Nucleus accumbens (tissue), 56 donors: ENCODE results near the gene SEPTIN8.

Experiments used
- DNase-seq, 56 donors: peaks; one replicate each; lab custom pipeline; 2025; lab: John Stamatoyannopoulos, UW

The SEPTIN8 gene, protein sequence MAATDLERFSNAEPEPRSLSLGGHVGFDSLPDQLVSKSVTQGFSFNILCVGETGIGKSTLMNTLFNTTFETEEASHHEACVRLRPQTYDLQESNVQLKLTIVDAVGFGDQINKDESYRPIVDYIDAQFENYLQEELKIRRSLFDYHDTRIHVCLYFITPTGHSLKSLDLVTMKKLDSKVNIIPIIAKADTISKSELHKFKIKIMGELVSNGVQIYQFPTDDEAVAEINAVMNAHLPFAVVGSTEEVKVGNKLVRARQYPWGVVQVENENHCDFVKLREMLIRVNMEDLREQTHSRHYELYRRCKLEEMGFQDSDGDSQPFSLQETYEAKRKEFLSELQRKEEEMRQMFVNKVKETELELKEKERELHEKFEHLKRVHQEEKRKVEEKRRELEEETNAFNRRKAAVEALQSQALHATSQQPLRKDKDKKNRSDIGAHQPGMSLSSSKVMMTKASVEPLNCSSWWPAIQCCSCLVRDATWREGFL

DNA sequence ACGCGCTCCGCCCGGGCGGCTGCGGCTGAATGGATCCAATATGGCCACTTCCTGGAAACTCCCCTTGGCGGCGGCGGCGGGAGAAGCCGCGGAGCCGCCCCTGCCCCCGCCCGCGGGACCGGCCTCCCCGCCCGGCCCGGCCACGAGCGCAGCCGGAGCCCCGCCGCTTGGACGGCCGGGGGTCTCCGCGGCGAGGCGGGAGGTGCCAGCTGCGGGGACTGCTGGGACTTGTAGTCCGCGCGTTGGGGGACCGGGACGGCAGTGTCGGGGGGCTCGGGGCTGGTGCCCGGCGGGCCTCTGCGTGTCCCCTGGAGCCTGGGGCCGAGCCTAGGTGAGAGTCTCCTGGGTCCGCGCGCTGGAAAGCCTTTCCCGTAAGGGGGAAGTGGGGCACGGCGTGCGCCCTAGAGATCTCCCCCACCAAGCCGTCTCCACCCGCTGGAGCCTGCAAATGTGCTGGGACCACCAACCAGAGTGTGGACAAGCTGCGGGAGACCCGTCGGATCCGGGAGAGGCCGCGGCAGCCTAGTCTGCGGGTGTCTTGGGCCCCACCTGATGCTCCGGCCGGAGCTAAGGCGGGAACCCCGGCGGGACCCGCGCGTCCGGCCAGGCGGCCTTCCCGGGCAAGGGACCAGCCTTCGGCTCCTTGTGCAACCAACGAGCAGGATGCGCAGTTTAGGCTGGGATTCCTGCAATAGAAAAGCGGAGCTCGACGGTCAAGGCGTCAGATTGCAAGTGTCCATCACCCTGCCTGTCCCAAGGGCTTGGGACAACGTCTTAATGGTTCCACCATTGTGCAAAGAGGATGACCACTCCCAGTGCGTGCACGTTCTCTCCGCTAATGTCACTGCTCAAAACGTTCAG is at the start of gene SEPTIN8:
Gene SEPTIN8, minus strand, starts transcription at position 31 of the 861 bp plus-strand sequence. CDS start 102 bp downstream, outside the sequence.
- peak in 44 of 56 donors; percentile 41 to 79 (median 62) for DNase-seq

DNA sequence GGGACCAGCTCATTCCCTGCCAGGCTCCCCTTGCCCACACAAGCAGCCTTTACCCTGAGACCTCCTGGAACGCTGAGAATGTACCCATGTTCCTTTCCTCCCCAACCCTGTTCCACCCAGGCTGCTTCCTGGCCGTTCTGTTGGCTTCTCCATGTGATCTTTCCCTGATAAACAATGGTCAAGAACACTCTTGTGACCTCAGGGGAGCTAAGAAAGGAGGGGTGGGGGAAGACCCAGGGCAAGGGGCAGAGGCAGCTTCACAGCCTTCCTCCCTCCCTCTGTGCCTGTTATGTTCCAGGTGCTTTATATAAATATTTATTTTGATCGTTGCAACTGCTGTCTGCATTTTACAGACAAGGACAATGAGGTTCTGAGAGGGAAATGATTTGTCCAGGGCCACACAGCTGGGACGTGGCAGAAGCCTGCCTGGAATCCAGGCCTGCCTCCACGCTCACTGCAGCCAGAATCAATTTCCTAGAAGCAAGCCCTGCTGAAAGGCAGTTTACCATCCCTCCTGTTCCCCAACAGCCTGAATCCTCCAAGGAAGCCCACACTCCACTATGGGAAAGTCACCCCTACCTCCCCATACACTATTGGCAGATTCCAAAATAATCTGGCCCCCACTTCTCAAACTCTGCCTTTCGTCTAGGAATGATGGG is 49.5 kb upstream of the SEPTIN8 start:
- no peak for DNase-seq

DNA sequence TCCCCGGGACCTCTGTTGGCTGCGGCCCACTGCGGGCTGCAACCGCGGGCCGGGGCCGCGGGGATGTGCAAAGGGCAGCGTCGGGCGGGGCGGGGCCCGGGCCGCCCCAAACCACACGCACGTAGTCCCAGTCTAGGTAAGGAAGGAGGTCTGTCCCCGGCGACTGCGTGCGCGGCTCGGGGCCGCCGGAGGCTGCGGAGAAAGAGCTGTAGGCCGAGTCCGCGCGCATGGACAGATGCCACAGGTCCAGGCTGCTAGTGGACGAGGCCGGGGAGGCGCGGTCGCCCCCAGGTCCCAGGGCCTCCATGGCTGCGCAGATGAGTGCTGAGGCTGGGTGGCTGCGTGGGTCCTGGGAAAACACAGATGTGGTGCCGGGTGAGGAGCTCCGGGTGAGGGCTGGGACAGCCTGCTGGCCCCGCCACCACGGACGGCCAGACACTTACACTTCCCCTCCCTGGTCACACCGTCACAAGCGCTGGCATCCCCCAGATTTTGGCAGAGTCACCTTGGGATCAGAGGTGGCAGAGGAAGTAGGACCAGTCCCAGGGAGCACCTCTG is 48.9 kb upstream of the SEPTIN8 start:
- DNase-seq: no peak

DNA sequence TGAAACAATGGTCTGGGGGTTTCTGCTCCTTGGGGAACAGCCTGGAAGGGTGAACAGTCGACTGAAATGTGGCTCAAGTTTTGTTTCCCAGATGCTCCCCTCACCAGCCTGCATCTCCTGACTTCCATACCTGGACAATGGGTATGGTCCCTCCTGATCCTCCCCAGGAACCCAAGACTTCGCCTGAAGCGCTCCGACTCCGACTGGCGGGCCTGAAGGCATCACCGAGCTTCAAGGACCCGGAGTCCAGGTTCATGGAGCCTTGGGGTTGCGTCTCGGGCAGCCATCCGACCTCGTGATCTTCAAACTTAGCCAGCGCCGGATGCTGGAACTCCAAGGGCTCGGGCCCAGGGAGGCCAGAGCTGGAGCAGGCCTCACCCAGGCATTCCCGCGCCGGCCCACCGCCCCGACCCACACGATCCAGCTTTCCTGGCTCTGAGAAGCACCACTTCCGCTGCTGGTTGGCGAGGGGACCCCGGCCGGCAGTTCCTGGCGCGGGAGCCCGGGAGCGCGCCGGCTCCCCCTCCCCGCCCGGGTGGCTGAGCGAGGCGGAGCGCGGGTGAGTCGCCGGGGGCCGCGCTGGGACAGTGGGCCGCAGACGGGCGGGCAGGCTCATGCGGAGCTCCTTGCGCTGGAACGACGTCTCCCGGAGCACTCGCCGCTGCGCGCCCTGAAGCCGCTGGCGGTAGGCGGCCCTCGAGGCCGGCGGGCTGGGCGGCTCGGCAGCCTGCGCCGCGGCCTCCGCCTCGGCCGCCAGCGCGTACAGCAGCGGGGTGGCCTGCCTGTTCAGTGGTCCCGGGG is 48.2 kb upstream of the SEPTIN8 start:
- no peak for DNase-seq

DNA sequence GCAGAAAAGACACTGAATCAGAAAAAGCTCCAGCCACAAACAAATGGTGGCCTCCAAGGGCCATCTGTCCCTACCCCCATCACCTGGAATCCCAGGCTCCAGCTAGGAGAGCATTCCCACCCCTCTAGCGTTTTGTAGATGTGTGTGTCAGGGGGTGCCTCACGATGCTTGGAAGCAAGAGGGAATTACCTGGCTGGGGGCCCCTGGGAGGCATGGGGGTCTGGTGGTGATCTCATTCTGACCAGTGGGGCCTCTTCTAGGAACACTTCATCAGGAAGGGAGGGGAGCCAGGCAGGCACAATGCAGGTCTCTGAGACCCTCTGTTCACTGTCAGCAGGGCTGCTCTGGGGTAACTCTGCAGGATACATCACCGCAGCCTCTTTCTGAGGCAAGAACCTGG is 47.4 kb upstream of the SEPTIN8 start:
- DNase-seq: no peak

DNA sequence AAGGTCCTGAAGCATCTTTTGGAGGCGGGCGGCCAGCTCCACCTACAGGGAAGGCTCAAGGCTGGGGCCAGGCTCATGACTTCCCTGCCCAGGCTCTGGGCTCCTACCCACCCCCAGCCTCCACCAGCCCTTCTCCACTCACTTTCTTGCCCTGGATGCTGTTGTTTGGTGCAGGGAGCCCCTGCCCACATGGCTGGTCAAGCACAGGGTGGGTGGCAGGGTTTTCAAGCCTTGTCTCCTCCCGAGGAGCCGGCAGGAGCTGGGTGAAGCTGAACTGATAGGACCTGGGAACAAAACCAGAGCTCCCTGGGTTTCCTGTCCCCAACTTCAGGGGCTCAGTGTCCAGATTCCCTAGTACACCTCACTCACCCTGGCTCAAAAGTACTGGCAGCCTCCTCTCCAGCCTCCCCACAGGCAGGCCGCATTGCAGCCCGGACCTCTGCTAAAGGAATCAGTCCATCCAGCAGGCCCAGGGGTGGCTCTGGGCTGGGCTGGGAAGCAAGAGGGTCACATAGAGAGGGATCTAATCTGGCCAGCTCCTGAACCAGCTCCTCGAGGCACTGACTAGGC is 46.5 kb upstream of the SEPTIN8 start:
- DNase-seq: no peak

DNA sequence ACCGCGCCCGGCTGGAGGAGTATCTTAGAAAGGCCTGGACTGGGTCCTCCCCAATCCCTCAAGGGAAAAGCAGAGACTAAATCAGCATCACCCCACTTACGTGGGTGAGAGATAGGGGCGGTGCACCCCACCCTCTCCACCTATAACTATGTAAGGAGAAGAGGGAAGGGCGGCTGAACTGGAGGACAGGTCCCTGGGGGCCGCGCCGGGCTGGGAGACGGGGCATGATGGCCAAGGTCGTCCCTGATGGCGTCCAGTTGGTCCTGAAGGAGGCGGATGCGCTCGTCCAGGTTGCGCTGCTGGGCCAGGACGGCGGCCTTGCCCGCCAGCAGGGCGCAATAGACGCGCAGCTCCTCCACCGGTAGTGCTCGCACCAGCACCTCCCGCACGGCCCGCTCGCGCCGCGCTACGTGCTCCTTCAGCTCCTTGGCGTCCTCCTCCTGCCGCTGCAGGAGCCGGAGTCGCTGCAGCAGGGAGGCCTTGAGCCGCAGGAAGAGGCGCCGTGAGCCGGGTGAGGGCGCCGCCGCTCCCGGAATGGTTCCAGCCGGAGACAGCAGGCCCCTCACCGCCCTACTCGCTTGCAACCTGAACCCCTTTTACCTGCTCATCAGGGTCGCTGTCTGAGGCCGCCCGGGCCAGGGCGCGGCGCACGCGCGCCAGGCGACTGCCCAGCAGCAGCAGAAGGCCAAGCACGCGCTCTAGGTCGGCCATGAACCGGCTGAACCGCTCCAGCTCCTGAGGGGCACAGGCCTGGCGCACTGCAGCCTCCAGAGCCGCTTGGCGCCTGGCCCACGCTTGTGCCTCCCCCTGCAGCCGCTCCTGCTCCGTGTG is 45.8 kb upstream of the SEPTIN8 start:
- DNase-seq: peak in 25 of 56 donors; percentile 17 to 72 (median 44)

DNA sequence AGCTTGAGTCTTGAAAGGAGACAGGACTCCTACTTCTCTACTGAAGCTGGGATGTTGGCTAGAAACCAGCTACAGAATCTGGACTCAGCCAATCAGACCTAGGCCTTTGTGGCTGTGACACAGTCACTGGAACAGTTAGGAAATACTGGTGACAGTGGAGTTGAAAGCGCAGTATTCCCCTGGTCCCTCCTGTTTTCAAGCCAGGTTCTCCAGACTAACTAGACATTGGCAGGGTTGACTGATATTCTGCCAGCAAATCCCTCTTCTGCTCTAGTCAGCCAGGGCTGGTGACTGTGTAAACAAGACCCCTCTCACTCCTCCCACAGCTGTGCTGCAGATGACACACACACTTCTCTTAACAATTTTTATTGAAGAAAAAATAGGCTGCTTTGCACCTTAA is 44.8 kb upstream of the SEPTIN8 start:
- DNase-seq: peak in 40 of 56 donors; percentile 19 to 74 (median 52)

DNA sequence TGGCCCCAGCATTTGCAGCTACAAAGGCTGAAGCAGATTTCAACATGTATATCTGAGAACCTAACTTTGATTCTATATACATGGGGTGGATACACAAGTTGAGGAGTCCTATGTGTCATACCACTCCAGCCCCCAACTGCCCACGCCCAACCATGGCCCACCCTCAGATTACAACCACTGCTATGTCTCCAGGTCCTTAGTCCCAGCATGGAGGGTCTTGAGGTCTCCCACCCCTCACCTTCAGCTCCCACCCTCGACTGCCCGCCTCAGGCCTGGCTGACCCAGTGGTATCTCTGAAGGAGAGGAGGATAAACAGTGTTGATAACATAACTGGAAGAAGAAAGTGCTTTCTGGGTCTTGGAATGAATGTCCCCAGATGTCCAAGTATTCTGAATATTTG is 44.3 kb upstream of the SEPTIN8 start:
- DNase-seq: peak in 12 of 56 donors; percentile 26 to 70 (median 62)

DNA sequence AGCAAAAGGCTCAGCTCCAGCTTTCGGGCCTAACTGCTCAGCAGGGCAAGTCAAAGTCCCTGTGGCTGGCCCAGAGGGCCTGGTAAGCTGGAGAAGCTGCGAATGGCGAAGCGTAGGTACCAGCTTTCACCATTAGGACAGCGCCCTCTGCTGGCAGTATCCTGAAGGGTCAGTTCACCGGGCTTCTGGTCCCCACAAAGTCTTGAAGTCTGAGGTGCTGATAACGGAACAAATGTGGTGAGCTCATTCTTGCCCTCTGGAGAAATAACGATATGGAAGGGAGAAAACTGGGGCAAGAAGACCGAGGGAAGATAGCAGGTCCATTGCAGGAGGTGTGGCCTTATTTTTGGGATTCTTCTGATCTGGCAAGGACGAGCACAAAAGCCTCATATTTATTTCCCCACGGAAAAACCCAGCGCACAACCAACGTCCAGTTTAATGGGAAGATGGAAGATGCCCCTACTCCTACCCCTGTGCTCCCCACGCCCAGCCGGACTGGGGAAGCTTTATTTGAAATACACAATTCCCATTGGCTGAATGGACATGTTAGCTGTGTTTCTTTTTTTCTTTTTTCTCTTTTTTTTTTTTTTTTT is 43.2 kb upstream of the SEPTIN8 start:
- DNase-seq: peak; percentile 26 to 97 (median 89)

DNA sequence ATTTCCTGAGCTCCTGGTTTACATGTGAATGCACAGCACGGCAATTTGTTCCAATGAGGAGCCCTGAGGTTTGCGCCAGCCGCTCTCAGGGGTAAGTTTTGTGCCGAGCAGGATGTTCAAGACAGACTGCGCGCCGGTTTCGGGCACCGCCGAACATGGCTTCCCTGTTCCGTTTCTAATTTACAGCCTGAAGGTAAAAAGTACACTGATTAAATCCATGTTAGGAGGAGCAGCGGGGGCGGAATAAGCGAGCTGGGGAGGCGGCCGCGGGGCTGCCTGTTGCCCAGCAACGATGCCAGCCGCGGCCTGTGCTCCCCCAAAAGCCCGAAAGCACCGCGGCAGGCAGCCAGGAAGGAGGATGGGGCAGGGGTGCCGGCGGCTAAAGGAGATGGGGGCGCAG is 42.4 kb upstream of the SEPTIN8 start:
- peak in 34 of 56 donors; percentile 21 to 84 (median 57) for DNase-seq

DNA sequence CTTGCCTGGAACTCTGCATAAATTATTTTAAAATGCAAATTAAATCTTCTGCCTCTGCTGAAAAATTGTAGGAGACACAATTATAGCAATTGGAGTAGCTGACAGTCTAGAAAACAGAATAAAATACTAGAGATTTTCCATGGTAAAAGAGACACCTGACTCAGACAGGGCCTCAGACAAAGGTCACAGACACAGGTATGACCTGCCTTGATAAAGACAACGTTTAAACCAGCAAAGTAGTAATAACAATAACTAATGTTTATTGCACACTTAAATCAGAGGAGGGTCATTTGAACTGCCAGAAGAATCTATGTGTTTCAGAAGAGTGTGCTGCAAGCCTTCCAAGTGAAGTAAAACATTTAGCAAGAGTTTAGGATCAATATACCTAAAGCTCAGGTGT is 40.0 kb upstream of the SEPTIN8 start:
- no peak for DNase-seq

DNA sequence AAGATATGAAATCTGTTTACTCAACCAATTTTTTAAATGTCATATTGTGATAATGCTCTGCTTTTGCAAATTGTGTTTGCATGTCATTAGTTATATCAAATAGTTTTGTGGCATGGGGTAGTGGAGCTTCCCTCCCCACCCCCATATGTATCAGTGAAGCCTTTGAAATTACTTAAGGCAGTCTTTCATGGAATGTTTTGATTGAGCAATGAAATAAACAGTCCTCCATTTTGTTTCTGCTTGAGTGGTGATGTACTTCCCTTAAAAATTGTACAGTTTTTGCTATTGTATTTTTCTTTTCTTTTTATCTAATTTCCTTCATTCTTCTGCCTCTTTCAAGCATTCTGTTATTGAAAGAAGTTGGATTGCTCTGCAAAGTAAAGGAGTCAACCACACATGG is 39.5 kb upstream of the SEPTIN8 start:
- DNase-seq: no peak

DNA sequence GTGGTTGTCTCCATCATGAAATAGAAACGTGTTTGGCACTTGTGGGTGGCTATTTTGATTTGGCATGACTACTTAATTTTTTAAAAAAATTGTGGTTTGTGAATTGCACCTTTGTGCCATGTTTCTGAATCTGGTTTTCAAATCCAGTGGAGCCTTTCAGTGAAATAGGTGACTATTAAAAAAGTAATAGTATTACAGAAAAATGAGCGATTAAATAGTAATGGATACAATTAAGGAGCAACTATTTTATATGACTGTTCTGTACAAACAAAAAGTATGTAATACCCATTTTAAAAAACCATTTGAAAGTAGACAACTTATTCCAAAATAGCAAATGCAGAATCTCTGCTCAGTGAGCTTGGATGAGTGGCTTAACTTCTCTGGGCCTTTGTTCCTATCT is 39.0 kb upstream of the SEPTIN8 start:
- DNase-seq: no peak

DNA sequence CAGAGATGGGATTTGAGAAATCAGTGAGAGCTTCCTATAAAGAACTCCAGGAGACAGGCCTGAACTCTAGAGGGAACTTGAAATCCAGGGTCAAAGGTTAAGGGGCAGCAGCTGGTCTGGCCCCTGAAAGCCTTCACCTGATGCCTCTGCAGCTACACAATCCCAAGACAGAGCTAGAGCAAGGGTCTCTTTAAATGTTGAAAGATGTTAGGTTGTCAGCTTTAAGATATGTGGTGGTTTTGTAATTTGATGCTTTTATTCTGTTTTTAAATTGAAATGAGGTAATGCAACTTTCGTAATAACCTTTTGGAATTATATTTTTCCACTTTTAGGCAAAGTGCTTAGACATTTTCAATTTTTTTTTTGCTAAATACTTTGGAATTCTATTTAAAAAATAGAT is 38.4 kb upstream of the SEPTIN8 start:
- DNase-seq: no peak

DNA sequence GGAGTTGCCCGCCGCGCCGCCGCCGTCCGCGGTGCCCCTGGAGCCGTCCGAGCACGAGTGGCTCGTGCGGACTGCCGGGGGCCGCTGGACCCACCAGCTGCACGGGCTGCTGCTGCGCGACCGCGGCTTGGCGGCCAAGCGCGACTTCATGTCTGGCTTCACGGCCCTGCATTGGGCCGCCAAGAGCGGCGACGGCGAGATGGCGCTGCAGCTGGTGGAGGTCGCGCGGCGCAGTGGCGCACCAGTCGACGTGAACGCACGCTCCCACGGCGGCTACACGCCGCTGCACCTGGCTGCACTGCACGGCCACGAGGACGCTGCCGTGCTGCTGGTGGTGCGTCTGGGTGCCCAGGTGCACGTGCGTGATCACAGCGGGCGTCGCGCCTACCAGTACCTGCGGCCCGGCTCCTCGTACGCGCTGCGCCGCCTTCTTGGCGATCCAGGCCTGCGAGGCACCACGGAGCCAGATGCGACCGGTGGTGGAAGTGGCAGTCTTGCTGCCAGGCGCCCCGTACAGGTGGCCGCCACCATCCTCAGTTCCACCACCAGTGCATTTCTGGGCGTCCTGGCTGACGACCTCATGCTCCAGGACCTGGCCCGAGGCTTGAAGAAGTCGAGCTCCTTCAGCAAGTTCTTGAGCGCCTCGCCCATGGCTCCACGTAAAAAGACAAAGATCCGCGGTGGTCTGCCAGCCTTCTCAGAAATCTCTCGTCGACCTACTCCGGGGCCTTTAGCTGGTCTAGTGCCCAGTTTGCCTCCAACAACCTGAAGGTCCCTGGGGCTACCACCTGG is 37.7 kb upstream of the SEPTIN8 start:
- peak in 6 of 56 donors; percentile 45 to 70 (median 56) for DNase-seq
